ENCODE results near the gene ARHGEF19. TPM values are rescaled to one million over a fixed set of nuclear protein-coding genes. Genes with fewer than 3 reads are reported as not detected.

ARHGEF19 gene
- total RNA-seq, 1 experiment from 2014 or later, result 21.1 TPM

DNA sequence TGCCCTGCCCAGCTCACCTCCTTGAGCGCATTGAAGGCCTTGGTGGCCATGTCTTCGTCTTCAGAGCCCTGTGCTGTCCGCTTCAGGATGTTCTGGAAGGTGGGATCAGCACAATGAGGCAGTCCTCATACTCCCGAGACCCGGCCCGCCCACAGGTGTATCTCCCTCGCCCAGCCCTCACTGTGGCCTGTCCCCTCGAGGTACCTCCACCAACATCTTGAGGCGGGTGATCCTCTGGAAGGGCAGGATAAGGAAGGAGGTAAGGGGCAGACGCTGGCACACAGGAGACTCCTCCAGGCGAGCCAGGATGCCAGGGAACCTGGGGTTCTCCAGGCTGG lies 7.1 kb downstream of the ARHGEF19 start:
- no peak overlapping the region for H4K91ac ChIP-seq (ENCODE audit: insufficient read length, low read depth, low read length)
- H2BK5ac ChIP-seq (ENCODE audit: insufficient read length, low read length), result no peak overlapping the region
- H2BK20ac ChIP-seq (ENCODE audit: low read depth, low read length, poor library complexity, severe bottlenecking), result no peak overlapping the region
- no peaks in the 10 kb centered on the region for H3K4me1 ChIP-seq (ENCODE audit: insufficient read depth, low read length)
- H2AK5ac ChIP-seq (ENCODE audit: insufficient read length, low read length), result no peak overlapping the region
- no peak overlapping the region for H4K5ac ChIP-seq (ENCODE audit: insufficient read length, low read depth, low read length)
- H3K27ac Mint-ChIP-seq, result no peak overlapping the region
- no peaks in the 10 kb centered on the region for H3K9me3 ChIP-seq (ENCODE audit: control insufficient read depth, low read depth, low read length)
- no peak overlapping the region for H3K4ac ChIP-seq (ENCODE audit: low read depth, low read length)
- H3K79me1 ChIP-seq (ENCODE audit: insufficient read depth, low read depth, low read length, poor library complexity, severe bottlenecking), result no peaks in the 10 kb centered on the region
- H3K9ac ChIP-seq (ENCODE audit: extremely low read depth, insufficient read length, low read length), result no peak overlapping the region
- no peak overlapping the region for H2BK120ac ChIP-seq (ENCODE audit: low read depth, low read length, poor library complexity, severe bottlenecking)
- H3K9me3 Mint-ChIP-seq, result no peaks in the 10 kb centered on the region
- no peak overlapping the region for H3K4me2 ChIP-seq (ENCODE audit: insufficient read depth, insufficient read length, low read length)
- H3K23ac ChIP-seq (ENCODE audit: insufficient read length, low read depth, low read length), result no peak overlapping the region
- H2AFZ ChIP-seq (ENCODE audit: low read length), result no peak overlapping the region
- H3K23me2 ChIP-seq (ENCODE audit: insufficient read length, low read depth, low read length, poor library complexity, severe bottlenecking), result peaks cover 10% of the 10 kb centered on the region
- peaks cover 13 to 26% of the 10 kb centered on the region in 2 experiments for H3K4me1 Mint-ChIP-seq
- H3K18ac ChIP-seq (ENCODE audit: insufficient read length, low read depth, low read length), result no peak overlapping the region
- WGBS (ENCODE audit: extremely low coverage, insufficient read length, low lambda C conversion rate), result no CpG with 5 or more reads among the region's 11 CpGs
- H3K56ac ChIP-seq (ENCODE audit: insufficient read length, low read depth, low read length), result no peak overlapping the region
- H4K8ac ChIP-seq (replicated peaks; ENCODE audit: insufficient read length, low read depth, low read length), result no peak overlapping the region
- no peaks in the 10 kb centered on the region for H3K27me3 ChIP-seq (ENCODE audit: insufficient read depth, low read length)
- H3K36me3 Mint-ChIP-seq (ENCODE audit: insufficient read depth in 1 of 3, low read depth in 3 of 3), result peaks cover 9 to 36% (median 19%) of the 10 kb centered on the region in 3 experiments; a peak in 6 of 7 replicates
- H2BK15ac ChIP-seq (ENCODE audit: low read depth, low read length), result no peak overlapping the region
- no peaks in the 10 kb centered on the region; the same call in 1 of the 2 replicates for H3K79me2 ChIP-seq (ENCODE audit: insufficient read depth, low read length)
- H3K14ac ChIP-seq (ENCODE audit: insufficient read depth, low read length), result no peak overlapping the region
- H3K27ac ChIP-seq (ENCODE audit: insufficient read length, low read depth, low read length), result no peak overlapping the region
- peak overlapping the region in 1 of 2 experiments; percentile 17; a peak in 1 of 5 replicates for H3K4me3 Mint-ChIP-seq
- H3T11ph ChIP-seq (ENCODE audit: low read length), result no peak overlapping the region
- TF ChIP-seq, protein P1, sequence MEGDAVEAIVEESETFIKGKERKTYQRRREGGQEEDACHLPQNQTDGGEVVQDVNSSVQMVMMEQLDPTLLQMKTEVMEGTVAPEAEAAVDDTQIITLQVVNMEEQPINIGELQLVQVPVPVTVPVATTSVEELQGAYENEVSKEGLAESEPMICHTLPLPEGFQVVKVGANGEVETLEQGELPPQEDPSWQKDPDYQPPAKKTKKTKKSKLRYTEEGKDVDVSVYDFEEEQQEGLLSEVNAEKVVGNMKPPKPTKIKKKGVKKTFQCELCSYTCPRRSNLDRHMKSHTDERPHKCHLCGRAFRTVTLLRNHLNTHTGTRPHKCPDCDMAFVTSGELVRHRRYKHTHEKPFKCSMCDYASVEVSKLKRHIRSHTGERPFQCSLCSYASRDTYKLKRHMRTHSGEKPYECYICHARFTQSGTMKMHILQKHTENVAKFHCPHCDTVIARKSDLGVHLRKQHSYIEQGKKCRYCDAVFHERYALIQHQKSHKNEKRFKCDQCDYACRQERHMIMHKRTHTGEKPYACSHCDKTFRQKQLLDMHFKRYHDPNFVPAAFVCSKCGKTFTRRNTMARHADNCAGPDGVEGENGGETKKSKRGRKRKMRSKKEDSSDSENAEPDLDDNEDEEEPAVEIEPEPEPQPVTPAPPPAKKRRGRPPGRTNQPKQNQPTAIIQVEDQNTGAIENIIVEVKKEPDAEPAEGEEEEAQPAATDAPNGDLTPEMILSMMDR (conservative IDR thresholded peaks at IDR 0.05), result 0 out of 3 replicates have a peak, but pooled peaks have one; percentile 6
- no peaks in the 10 kb centered on the region for H4K20me1 ChIP-seq (ENCODE audit: control insufficient read depth, insufficient read depth, insufficient read length)
- no peak overlapping the region for H2BK12ac ChIP-seq (ENCODE audit: insufficient read length, low read depth, low read length)
- no peaks in the 10 kb centered on the region for H3K27me3 Mint-ChIP-seq (ENCODE audit: low read depth)
- DNase-seq, result no peak
